HG03439 (cell line): ENCODE measurements around the gene FAR2.

Experiments
- ATAC-seq: cut with Tn5 transposase; IDR thresholded peaks from one replicate; pipeline ENCODE4 v1.9.1; 2021; ENCODE audit warnings: mild to moderate bottlenecking, moderate library complexity; ENCODE audit not compliant: unreplicated experiment

FAR2 gene

GRCh38 chr12:29201746-29202145 is 52.7 kb downstream of the FAR2 start:
- no peak for ATAC-seq

- ATAC-seq, result no peak
Observed at GRCh38 chr12:29204521-29204920, 55.4 kb downstream of the FAR2 start.

GRCh38 chr12:29207120-29207519 is 58.0 kb downstream of the FAR2 start:
- no peak for ATAC-seq

GRCh38 chr12:29208060-29208459 is 59.0 kb downstream of the FAR2 start:
- no peak for ATAC-seq

GRCh38 chr12:29208936-29209701 is 60.0 kb downstream of the FAR2 start:
- no peak for ATAC-seq

- ATAC-seq, result no peak
Observed at GRCh38 chr12:29211696-29212095, 62.6 kb downstream of the FAR2 start.

- no peak for ATAC-seq
Observed at GRCh38 chr12:29212682-29213403, 63.8 kb downstream of the FAR2 start.

GRCh38 chr12:29216266-29216665 is 67.2 kb downstream of the FAR2 start:
- no peak for ATAC-seq

- no peak for ATAC-seq
Observed at GRCh38 chr12:29216797-29217575, 67.9 kb downstream of the FAR2 start.

- no peak for ATAC-seq
Observed at GRCh38 chr12:29220632-29221336, 71.7 kb downstream of the FAR2 start.

- ATAC-seq, result no peak
Observed at GRCh38 chr12:29222200-29222599, 73.1 kb downstream of the FAR2 start.

- ATAC-seq, result no peak
Observed at GRCh38 chr12:29223426-29223825, 74.3 kb downstream of the FAR2 start.

GRCh38 chr12:29223956-29224543 is 75.0 kb downstream of the FAR2 start:
- ATAC-seq, result no peak

GRCh38 chr12:29224572-29224971 is 75.5 kb downstream of the FAR2 start:
- no peak for ATAC-seq

- no peak for ATAC-seq
Observed at GRCh38 chr12:29225834-29226233, 76.8 kb downstream of the FAR2 start.

- ATAC-seq, result no peak
Observed at GRCh38 chr12:29226616-29227015, 77.5 kb downstream of the FAR2 start.

GRCh38 chr12:29228474-29229157 is 79.5 kb downstream of the FAR2 start:
- ATAC-seq, result no peak

- no peak for ATAC-seq
Observed at GRCh38 chr12:29229158-29229505, 80.1 kb downstream of the FAR2 start.

- no peak for ATAC-seq
Observed at GRCh38 chr12:29229937-29230336, 80.9 kb downstream of the FAR2 start.
